ENCODE measurements around the gene SELENOF.

Gene SELENOF

GRCh38 chr1:86913896-86914600, at the start of gene SELENOF:
TSS of gene SELENOF (minus strand) at chr1:86914126. CDS start at chr1:86914111, 15 bp downstream.
- peak; percentile 97 to 99 (median 98) for DNase-seq

DNA sequence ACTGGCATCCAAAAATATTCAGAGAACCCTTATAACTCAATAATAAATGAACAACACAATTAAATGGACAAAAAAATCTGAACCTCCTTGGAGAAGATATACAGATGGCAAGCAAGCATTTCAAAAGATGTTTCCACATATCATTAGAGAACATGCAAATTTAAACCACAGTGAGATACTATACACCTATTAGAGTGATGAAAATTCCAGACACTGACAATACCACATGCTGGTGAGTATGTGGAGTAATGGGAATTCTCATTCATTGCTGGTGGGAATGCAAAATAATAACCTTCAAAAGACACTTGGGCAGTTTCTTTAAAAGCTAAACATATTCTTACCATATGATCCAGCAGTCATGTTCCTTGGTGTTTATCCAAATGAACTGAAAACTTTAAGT, 46.6 kb upstream of the SELENOF start:
- no peak for DNase-seq

- no peak for DNase-seq
Measured at GRCh38 chr1:86957221-86957620, 43.3 kb upstream of the SELENOF start.

- DNase-seq = no peak
Measured at GRCh38 chr1:86956221-86956620, 42.3 kb upstream of the SELENOF start.

GRCh38 chr1:86955678-86956077, 41.8 kb upstream of the SELENOF start:
- DNase-seq = no peak

DNA sequence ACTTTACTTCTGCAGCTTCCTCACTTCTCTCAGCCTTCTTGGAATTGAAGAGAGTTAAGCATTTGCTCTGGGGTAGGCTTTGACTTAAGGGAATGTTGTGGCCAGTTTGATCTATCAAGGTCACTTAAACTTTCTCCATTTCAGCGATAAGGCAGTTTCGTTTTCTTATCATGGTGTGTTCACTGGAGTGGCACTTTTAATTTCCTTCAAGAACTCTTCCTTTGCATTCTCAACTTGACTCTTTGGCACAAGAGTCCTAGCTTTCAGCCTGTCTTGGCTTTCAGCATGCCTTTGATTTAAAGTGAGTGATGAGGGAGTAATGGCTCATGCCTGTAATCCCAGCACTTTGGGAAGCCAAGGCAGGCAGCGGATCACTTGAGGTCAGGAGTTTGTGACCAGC, 39.2 kb upstream of the SELENOF start:
- no peak for DNase-seq

DNA sequence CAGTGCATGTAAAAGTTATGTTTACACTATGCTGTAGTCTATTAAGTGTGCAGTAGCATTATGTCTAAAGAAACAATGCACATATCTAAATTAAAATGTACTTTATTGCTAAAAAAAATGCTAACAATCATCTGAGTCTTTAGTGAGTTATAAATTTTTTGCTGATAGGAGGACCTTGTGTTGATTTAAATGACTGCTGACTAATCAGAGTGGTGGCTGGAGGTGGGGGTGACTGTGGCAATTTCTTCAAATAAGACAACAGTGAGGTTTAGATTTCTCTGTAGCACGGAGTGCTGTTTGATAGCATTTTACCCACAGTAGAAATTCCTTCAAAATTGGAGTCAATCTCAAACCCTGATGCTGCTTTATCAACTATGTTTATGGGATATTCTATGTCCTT, 37.5 kb upstream of the SELENOF start:
- no peak for DNase-seq

GRCh38 chr1:86950712-86951419, 36.9 kb upstream of the SELENOF start:
- no peak for DNase-seq

- no peak for DNase-seq
Measured at GRCh38 chr1:86948212-86948611, 34.3 kb upstream of the SELENOF start.

- DNase-seq = no peak
Measured at GRCh38 chr1:86942743-86943142, 28.8 kb upstream of the SELENOF start.

- DNase-seq = no peak
Measured at GRCh38 chr1:86942042-86942441, 28.1 kb upstream of the SELENOF start.

- DNase-seq = no peak
Measured at GRCh38 chr1:86940599-86940998, 26.7 kb upstream of the SELENOF start.

DNA sequence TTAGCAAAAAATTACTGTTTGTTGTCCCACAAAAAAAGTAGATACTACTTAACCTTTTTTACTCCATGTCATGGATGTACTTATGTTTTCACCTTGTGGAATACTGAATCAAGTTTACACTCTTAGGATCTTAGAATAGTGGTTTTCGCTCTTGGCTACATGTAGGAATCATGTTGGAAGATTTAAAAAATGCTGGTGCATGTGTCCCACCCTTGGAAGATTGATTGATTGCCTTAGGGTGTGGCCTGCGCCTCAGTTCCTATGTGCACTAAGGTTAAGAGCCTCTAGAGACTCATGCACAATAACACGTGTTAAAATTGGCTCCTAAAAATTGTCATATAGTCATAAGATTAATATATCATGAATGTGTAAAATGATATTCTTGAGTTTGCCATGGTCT, 25.5 kb upstream of the SELENOF start:
- no peak for DNase-seq

DNA sequence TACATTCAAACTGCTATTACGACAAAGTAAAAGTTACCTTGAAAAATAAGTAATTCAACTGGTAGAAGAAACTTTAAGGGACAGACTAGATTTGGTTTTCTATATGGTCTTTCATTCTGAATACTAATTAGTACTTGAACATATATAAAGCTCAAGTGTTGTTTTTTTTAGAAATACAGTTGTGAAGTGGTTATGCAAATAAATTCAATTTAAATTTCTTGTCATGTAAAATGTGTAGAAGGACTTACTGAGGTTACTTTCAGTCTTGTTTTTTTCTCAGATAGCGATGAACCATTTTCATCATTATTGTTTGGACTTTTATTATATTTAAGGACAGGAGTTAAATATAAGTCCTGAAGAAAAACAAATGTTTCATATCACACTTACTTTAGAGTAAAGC, 24.9 kb upstream of the SELENOF start:
- no peak for DNase-seq

DNA sequence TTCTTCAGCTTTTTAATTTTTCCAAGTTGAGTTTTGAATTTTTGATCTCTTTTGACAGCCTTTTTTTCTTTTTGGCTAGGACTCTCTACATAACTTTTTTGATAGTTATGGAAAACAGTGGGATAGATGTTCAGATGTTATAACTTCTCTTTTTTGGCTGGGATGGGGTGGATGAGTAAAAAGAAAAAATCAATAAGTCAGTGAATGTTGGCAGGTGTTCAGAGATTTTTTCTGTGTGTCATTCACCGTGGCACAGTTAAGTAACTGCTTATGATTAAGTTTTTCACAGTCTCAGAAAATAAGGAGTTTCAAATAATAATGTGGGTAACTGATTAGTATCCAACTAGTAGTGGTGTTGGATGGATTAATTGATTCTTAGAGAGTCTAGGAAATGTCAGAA, 24.5 kb upstream of the SELENOF start:
- DNase-seq = no peak

- DNase-seq = no peak
Measured at GRCh38 chr1:86933562-86934377, 19.8 kb upstream of the SELENOF start.

DNA sequence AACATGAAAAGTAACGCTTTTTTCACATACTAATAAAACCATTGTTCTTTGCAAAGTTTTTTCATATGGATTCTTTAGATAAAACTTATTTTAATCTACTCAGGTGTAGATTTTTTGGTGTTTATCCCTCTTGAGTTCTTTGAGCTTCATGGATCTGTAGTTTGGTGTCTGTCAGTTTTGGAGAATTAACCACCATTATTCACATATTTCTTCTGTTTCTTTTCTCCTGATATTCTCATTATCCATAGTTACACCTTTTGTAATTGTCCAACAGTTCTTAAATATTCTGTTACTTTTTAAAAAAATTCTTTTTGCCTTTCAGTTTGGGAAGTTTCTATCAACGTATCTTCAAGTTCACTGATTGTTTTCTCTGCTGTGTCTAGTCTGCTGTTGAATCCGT, 19.1 kb upstream of the SELENOF start:
- DNase-seq = no peak

DNA sequence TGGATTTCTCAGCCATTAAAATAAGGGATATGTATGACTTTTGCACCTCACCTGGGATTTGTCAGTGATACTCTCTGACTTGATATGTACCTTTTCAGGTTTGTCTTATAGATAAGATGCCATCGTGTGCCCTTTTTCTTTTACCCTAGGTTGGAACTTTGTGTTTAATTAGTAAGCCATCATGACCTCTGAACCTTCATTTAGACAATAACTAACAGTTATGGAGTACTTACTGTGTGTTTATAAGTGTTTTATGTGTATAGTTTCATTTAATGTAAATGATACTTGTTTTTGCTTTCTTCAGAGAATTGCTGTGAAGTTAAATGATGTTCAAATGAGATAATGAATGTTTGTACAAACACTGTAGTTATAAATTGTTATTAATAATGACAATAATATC, 14.9 kb upstream of the SELENOF start:
- DNase-seq = no peak

- no peak for DNase-seq
Measured at GRCh38 chr1:86926883-86927282, 13.0 kb upstream of the SELENOF start.

- no peak for DNase-seq
Measured at GRCh38 chr1:86925742-86926141, 11.8 kb upstream of the SELENOF start.

GRCh38 chr1:86924324-86924960, 10.5 kb upstream of the SELENOF start:
- no peak for DNase-seq

GRCh38 chr1:86922445-86922844, 8.5 kb upstream of the SELENOF start:
- no peak for DNase-seq

- no peak for DNase-seq
Measured at GRCh38 chr1:86916752-86917151, 2.8 kb upstream of the SELENOF start.
